Testis (tissue), 3 donors: Measurements from ENCODE around the gene ARHGEF16. TPM values are rescaled to one million over a fixed set of nuclear protein-coding genes. Genes with fewer than 3 reads are reported as not detected.

ENCODE experiments used
- DNase-seq: peaks from one replicate; pipeline ENCODE4 v3.0.0-alpha.2; 2019
- H3K27ac ChIP-seq, 2 donors: fragments of 200-600 bp; sonication (generic); one replicate each; pipeline ENCODE4 v1.5.1; 2019
- H3K27me3 ChIP-seq: fragments of 200-600 bp; sonication (generic); one replicate; pipeline ENCODE4 v1.5.1; 2019
- H3K36me3 ChIP-seq: fragments of 200-600 bp; sonication (generic); one replicate; pipeline ENCODE4 v1.5.1; 2017; ENCODE audit warnings: low read depth; ENCODE audit errors: missing control alignments
- H3K4me1 ChIP-seq: fragments of 200-600 bp; sonication (generic); one replicate; pipeline ENCODE4 v1.5.1; 2019
- H3K4me3 ChIP-seq, 2 donors: fragments of 200-600 bp; sonication (generic); one replicate each; pipeline ENCODE4 v1.5.1; 2017 to 2019
- H3K9me3 ChIP-seq: fragments of 200-600 bp; sonication (generic); one replicate; pipeline ENCODE4 v1.5.1; 2017
- POLR2A ChIP-seq: fragments of 450-650 bp; IDR thresholded peaks from one replicate; pipeline ENCODE4 v1.6.1; 2017; ENCODE audit warnings: antibody characterized with exemption, mild to moderate bottlenecking, moderate library complexity
- WGBS, 2 donors: methylation state at CpG; one replicate each; pipeline ENCODE4 v1.1.5; 2018; 5-methylcytosine and 5-hydroxymethylcytosine counted together
- intact Hi-C: fragments of 100-400 bp; cut with DNase I; formaldehyde crosslinking; loops from one replicate; pipeline ENCODE4 v1.15.1; 2023; ENCODE audit warnings: low total_unique reads
- polyA plus RNA-seq: library from polyadenylated mRNA; stranded (reverse); fragments of 350-450 nt; fragmentation: Illumina TruSeq; extraction: RNeasy Lipid Tissue Mini Kit (QIAGEN cat#74804); gene quantifications from one replicate; pipeline ENCODE4 v1.2.3, GENCODE V29; 2014; ENCODE audit warnings: low read depth, low replicate concordance; ENCODE audit not compliant: insufficient read depth
- total RNA-seq, 2 donors: library from RNA; depleted of rRNA; stranded (reverse); fragments of >200 nt; gene quantifications; one replicate each; pipeline ENCODE4 v1.2.3, GENCODE V29; 2016
- TF ChIP-seq, protein P1 (sequence below), 3 experiments: fragments of 450-650 bp in 2 of 3; fragments of 200-600 bp in 1 of 3; sonication (generic) in 1 of 3; IDR thresholded peaks; one replicate each; pipeline ENCODE4 v1.5.1; 2016 to 2019; ENCODE audit warnings: antibody characterized with exemption in 3 of 3, mild to moderate bottlenecking in 2 of 3, moderate library complexity in 1 of 3

The ARHGEF16 gene
- total and polyA plus RNA-seq, 3 donors from 2014 or later: 5.7 to 25.7 (median 17.1) TPM

DNA sequence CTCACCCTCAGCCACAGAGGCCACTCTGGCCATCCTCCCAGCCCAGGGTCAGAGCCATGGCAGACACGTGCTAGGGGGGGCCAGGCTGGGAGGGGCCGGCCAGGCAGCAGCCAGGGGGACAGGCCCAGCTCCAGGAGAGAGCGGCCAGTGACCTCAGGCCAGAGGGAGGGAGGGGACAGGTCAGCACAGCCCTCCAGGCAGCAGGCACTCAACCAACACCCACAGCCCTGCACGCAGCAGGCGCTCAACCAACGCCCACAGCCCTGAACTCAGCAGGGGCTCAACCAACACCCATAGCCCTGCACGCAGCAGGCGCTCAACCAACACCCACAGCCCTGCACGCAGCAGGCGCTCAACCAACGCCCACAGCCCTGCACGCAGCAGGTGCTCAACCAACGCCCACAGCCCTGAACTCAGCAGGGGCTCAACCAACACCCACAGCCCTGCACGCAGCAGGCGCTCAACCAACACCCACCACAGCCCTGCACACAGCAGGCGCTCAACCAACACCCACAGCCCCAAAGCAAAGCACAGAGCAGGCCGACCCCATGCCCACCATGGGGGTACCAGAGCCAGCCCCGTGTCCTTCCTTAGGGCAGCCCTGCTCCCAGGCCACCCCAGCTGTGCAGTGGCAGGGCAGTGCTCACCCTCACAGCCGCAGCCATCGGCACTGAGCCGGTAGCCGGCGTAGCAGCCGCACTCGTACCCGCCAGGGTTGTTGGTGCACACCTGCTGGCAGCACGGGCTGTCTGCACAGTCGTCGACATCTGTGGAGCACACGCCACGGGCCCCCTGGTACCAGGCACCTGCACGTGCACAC, 55.9 kb downstream of the ARHGEF16 start:
- Histone ChIP-seq H3K4me3 (no peak overlapping the region), H3K27ac (no peak overlapping the region), H3K36me3 (no peaks in the 10 kb centered on the region), H3K9me3 (no peaks in the 10 kb centered on the region), H3K4me1 (no peaks in the 10 kb centered on the region), H3K27me3 (no peaks in the 10 kb centered on the region)
- no peak for DNase-seq
- intact Hi-C loops: no loop called here
- 90 to 91% methylated on average over 13 to 32 of the region's 32 CpGs for WGBS, 2 donors
- TF ChIP-seq POLR2A: no peak

DNA sequence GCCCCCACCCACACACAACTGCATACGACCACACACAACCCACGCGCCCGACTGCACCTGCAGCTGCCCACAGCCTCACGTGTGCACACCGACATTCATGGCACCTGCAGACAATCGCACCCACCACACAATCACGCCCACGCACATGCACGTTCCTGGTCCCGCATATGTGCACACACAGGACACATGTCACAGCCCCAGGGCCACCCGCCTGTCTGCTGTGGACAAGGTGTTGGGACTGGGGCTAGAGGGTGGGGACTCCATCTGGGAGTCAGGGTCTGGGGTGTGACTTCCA, 56.4 kb downstream of the ARHGEF16 start:
- intact Hi-C loops: no loop called here
- H3K36me3 ChIP-seq: no peaks in the 10 kb centered on the region
- H3K9me3 ChIP-seq: no peaks in the 10 kb centered on the region
- 87 to 95% methylated on average over 11 to 12 of the region's 12 CpGs for WGBS, 2 donors
- H3K4me1 ChIP-seq: no peaks in the 10 kb centered on the region
- no peak overlapping the region for H3K27ac ChIP-seq
- H3K27me3 ChIP-seq: no peaks in the 10 kb centered on the region
- no peak overlapping the region for H3K4me3 ChIP-seq
- DNase-seq: no peak
- TF ChIP-seq POLR2A: no peak
- TF ChIP-seq, protein P1, sequence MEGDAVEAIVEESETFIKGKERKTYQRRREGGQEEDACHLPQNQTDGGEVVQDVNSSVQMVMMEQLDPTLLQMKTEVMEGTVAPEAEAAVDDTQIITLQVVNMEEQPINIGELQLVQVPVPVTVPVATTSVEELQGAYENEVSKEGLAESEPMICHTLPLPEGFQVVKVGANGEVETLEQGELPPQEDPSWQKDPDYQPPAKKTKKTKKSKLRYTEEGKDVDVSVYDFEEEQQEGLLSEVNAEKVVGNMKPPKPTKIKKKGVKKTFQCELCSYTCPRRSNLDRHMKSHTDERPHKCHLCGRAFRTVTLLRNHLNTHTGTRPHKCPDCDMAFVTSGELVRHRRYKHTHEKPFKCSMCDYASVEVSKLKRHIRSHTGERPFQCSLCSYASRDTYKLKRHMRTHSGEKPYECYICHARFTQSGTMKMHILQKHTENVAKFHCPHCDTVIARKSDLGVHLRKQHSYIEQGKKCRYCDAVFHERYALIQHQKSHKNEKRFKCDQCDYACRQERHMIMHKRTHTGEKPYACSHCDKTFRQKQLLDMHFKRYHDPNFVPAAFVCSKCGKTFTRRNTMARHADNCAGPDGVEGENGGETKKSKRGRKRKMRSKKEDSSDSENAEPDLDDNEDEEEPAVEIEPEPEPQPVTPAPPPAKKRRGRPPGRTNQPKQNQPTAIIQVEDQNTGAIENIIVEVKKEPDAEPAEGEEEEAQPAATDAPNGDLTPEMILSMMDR (IDR thresholded peaks at IDR 0.05): no peak

DNA sequence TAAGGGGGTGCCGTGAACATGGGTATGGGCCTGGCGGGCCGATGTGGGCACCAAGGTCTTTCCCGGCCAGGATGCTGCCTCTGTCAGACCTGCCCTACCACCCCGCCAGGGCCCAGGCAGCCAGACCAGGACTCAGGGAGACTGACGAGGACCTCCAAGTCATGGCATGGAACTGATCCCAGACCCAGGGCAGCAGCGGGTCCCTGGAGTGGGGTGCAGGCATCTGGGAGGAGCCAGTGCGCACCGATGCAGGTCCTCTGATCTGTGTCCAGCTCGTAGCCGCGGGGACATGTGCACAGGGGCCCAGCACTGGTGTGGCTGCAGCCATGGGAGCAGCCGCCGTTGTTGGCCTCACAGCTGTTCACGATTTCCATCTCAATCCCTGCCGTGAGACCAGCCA, 56.8 kb downstream of the ARHGEF16 start:
- 93% methylated on average over 16 of the region's 16 CpGs; no CpG with 5 or more reads in 1 of the 2 donors for WGBS, 2 donors
- intact Hi-C loops: no loop called here
- DNase-seq: no peak
- Histone ChIP-seq H3K4me3 (no peak overlapping the region), H3K36me3 (no peaks in the 10 kb centered on the region), H3K27me3 (no peaks in the 10 kb centered on the region), H3K9me3 (no peaks in the 10 kb centered on the region), H3K4me1 (no peaks in the 10 kb centered on the region), H3K27ac (no peak overlapping the region)
- TF ChIP-seq, protein P1 (IDR thresholded peaks at IDR 0.05): no peak
- TF ChIP-seq POLR2A: no peak

DNA sequence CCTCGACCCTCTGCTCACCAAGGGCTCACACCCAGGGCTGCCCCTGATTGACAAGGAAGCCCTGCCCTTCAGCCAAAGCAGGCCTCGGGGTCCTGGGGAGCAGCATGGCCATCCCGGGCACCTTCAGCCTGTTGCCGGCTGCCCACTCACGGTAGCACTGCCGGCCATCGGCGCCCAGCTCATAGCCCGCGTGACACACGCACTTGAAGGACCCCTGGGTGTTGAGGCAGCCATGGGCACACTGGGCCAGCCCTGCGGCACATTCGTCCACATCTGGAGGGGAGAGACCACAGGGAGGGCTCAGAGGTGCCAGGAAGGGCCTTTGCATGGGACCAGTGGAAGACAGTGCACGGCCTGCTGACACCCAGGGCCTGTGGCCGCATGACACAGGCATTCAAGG, 57.4 kb downstream of the ARHGEF16 start:
- no peaks in the 10 kb centered on the region for H3K9me3 ChIP-seq
- no peak overlapping the region for H3K4me3 ChIP-seq
- intact Hi-C loops: no loop called here
- 96 to 98% methylated on average over 8 to 15 of the region's 15 CpGs for WGBS, 2 donors
- TF ChIP-seq, protein P1 (IDR thresholded peaks at IDR 0.05): no peak
- TF ChIP-seq POLR2A: no peak
- H3K27ac ChIP-seq: no peak overlapping the region
- no peaks in the 10 kb centered on the region for H3K27me3 ChIP-seq
- DNase-seq: no peak
- H3K4me1 ChIP-seq: no peaks in the 10 kb centered on the region
- no peaks in the 10 kb centered on the region for H3K36me3 ChIP-seq

DNA sequence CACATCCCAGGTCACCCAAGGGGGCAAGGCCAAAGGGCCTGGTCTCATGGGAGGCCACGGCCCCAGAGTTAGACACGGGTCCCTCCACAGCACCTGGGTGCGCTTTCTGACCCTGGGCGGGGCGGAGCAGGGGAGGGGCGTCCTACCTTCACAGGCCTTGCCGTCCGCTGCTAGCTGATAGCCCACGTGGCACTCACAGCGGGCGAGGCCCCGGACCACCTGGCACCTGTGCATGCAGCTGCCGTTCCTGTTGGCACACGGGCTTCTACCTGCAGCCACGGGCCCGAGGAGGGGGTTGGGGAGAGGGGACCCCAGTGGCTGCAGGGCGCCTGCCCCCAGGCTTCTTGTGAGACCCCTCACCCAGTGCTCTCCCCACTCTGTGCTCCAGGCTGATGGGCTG, 59.9 kb downstream of the ARHGEF16 start:
- Histone ChIP-seq H3K9me3 (no peaks in the 10 kb centered on the region), H3K36me3 (no peaks in the 10 kb centered on the region), H3K4me1 (no peaks in the 10 kb centered on the region), H3K27me3 (no peaks in the 10 kb centered on the region), H3K27ac (no peak overlapping the region), H3K4me3 (no peak overlapping the region)
- intact Hi-C loops: no loop called here
- no peak for DNase-seq
- 80 to 87% methylated on average over 1 to 16 of the region's 17 CpGs for WGBS, 2 donors
- no peak for TF ChIP-seq POLR2A
- TF ChIP-seq, protein P1 (IDR thresholded peaks at IDR 0.05): no peak
